Activated CD8-positive, alpha-beta memory T cell treated with anti-CD3 and anti-CD28 coated beads, Interleukin-2, amount 10 ng/mL, durations not matched to agents 7 days and 5 days (primary cell): ENCODE data around the gene MRM3. TPM values are rescaled to one million over a fixed set of nuclear protein-coding genes. Genes with fewer than 3 reads are reported as not detected.
A peak's percentile ranks its signal among the peaks of the same experiment; 100 is the strongest.

ENCODE experiments used
- ATAC-seq: fragments of 150-1000 bp; cut with Tn5 transposase; one replicate; pipeline ENCODE4 v1.10.0; 2021; ENCODE audit warnings: moderate library complexity
- CTCF ChIA-PET: fragments of 350-600 bp; sonication (Branson Sonifier 250); formaldehyde crosslinking; loops from one replicate; lab custom pipeline; 2021; ENCODE audit warnings: antibody characterized with exemption; lab: Charles Lee
- DNase-seq: peaks from one replicate; pipeline ENCODE4 v3.0.0-alpha.2; 2020
- H3K27ac Mint-ChIP-seq: one replicate; pipeline ENCODE4 v1.8.0; 2021; ENCODE audit warnings: mild to moderate bottlenecking, mixed read lengths
- H3K27me3 Mint-ChIP-seq: one replicate; pipeline ENCODE4 v1.8.0; 2021; ENCODE audit warnings: mixed read lengths
- H3K36me3 Mint-ChIP-seq: one replicate; pipeline ENCODE4 v1.8.0; 2021; ENCODE audit warnings: mild to moderate bottlenecking, mixed read lengths
- H3K4me1 Mint-ChIP-seq: one replicate; pipeline ENCODE4 v1.8.0; 2021; ENCODE audit warnings: mixed read lengths
- H3K4me3 Mint-ChIP-seq: one replicate; pipeline ENCODE4 v1.8.0; 2021; ENCODE audit warnings: mild to moderate bottlenecking, moderate library complexity, mixed read lengths
- H3K9me3 Mint-ChIP-seq: one replicate; pipeline ENCODE4 v1.8.0; 2022; ENCODE audit warnings: low read depth, mixed read lengths
- total RNA-seq, 2 experiments: library from RNA; stranded (reverse); gene quantifications; one replicate each; pipeline ENCODE4 v1.2.3, GENCODE V29; 2021

The MRM3 gene, protein sequence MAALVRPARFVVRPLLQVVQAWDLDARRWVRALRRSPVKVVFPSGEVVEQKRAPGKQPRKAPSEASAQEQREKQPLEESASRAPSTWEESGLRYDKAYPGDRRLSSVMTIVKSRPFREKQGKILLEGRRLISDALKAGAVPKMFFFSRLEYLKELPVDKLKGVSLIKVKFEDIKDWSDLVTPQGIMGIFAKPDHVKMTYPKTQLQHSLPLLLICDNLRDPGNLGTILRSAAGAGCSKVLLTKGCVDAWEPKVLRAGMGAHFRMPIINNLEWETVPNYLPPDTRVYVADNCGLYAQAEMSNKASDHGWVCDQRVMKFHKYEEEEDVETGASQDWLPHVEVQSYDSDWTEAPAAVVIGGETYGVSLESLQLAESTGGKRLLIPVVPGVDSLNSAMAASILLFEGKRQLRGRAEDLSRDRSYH
- 10 to 100 TPM; 21.7 to 26.5 TPM for total RNA-seq

GRCh38 chr17:781805-782731 lies at the start of gene MRM3, which contains the start of gene GLOD4:
Gene MRM3 (plus strand): TSS chr17:782353. CDS start chr17:782379, 26 bp downstream.
Gene GLOD4 (minus strand): TSS chr17:782280. CDS start chr17:782255, 25 bp downstream.
- DNase-seq (peak; percentile 95), ATAC-seq (peak; percentile 96)
- Mint-ChIP-seq H3K27ac (peak within 1 kb of the TSS; percentile 97), H3K4me3 (peak within 1 kb of the TSS; percentile 97), H3K36me3 (peaks cover 24% of the 10 kb centered on the region), H3K4me1 (peaks cover 37% of the 10 kb centered on the region), H3K9me3 (no peaks in the 10 kb centered on the region), H3K27me3 (no peaks in the 10 kb centered on the region)
- CTCF ChIA-PET = interaction anchor here (0.7 to 3.8 kb wide), 12 partner anchors 10 to 274 kb away, joined by 3 to 33 read pairs (median 5); partner anchors contain the start of genes GEMIN4, NXN and TIMM22

- Mint-ChIP-seq H3K4me1 (peaks cover 12% of the 10 kb centered on the region), H3K9me3 (no peaks in the 10 kb centered on the region), H3K27ac (peak overlapping the region; percentile 75), H3K36me3 (peaks cover 23% of the 10 kb centered on the region), H3K27me3 (no peaks in the 10 kb centered on the region), H3K4me3 (peak overlapping the region; percentile 78)
- ATAC-seq = peak; percentile 54
- CTCF ChIA-PET = interaction anchor here (0.9 to 1.6 kb wide), 3 partner anchors 10 to 19 kb away, joined by 3 to 4 read pairs (median 3); partner anchors contain the start of gene GEMIN4
- peak; percentile 63 for DNase-seq
Measured at GRCh38 chr17:732902-733720, 49.0 kb upstream of the MRM3 start.

GRCh38 chr17:733743-734142 lies 48.4 kb upstream of the MRM3 start:
- DNase-seq (no peak), ATAC-seq (no peak)
- peaks cover 12% of the 10 kb centered on the region for H3K4me1 Mint-ChIP-seq
- no peak overlapping the region for H3K27ac Mint-ChIP-seq
- H3K4me3 Mint-ChIP-seq = peak overlapping the region; percentile 78
- CTCF ChIA-PET = interaction anchor here (1.3 to 1.6 kb wide), 2 partner anchors 9 to 19 kb away, joined by 3 to 4 read pairs; partner anchors contain the start of gene GEMIN4
- peaks cover 27% of the 10 kb centered on the region for H3K36me3 Mint-ChIP-seq
- H3K9me3 Mint-ChIP-seq = no peaks in the 10 kb centered on the region
- H3K27me3 Mint-ChIP-seq = no peaks in the 10 kb centered on the region

DNA sequence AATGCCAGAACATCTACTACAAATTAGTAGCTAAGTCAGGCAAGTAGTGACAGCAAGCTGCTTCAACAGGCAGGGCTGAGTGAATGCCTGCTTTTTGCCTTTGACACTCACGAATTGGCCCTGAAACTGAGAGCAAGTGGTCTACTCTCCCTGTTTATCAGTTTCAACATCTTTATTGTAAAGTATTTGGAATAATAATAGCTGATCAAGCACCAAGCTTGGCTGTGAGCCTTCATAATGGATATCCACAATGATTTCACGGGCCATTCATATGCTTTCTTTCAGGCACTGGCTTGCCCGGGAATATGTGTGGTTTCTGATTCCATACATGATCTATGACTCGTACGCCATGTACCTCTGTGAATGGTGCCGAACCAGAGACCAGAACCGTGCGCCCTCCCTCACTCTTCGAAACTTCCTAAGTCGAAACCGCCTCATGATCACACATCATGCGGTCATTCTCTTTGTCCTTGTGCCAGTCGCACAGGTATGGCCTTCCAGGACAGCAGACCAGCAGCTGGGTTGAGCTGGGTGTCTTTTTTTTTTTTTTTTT lies 44.5 kb upstream of the MRM3 start:
- H3K9me3 Mint-ChIP-seq = no peaks in the 10 kb centered on the region
- H3K4me3 Mint-ChIP-seq = no peak overlapping the region

DNA sequence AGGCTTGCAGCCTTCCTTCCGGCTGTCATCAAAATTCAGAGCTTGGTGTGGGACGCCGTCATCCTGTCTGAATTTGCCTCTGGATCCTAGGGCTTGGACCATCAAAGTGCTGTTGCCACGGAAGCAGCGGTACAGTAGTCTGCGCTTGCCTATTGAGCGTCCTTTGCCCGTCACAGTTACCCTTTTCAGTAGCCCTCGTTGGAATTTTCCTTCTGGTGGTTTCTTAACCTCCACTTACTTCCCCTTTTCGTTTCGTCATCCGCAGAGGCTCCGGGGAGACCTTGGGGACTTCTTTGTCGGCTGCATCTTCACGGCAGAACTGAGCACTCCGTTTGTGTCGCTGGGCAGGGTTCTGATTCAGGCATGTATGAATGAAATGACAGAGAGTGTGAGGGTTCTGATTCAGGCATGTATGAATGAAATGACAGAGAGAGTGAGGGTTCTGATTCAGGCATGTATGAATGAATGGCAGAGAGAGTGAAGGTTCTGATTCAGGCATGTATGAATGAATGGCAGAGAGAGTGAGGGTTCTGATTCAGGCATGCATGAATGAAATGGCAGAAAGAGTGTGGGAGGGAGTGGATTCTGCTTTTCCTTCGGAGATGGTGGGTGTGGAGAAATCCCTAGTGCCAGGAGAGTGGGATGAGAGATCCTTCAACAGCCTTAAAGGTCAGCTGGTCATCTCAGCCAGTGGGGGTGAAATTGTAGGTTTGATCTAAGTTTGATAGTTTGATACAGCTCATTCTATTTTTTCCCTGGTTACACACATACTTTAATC lies 41.7 kb upstream of the MRM3 start:
- CTCF ChIA-PET = interaction anchor here (1.0 to 1.2 kb wide), 2 partner anchors 10 to 11 kb away, joined by 3 to 8 read pairs; partner anchors contain the start of gene GEMIN4
- H3K27ac Mint-ChIP-seq = peak overlapping the region; percentile 56
- no peaks in the 10 kb centered on the region for H3K27me3 Mint-ChIP-seq

More for the DNA sequence above, 44.5 kb upstream of the MRM3 start:
- ATAC-seq (no peak), DNase-seq (no peak)
- Mint-ChIP-seq H3K27ac (no peak overlapping the region), H3K36me3 (peaks cover 46% of the 10 kb centered on the region), H3K4me1 (peaks cover 18% of the 10 kb centered on the region), H3K27me3 (no peaks in the 10 kb centered on the region)
- CTCF ChIA-PET = interaction anchor here (1.2 kb wide), 1 partner anchor 352 kb away, joined by 3 read pairs; no protein-coding TSS in a partner anchor

DNA sequence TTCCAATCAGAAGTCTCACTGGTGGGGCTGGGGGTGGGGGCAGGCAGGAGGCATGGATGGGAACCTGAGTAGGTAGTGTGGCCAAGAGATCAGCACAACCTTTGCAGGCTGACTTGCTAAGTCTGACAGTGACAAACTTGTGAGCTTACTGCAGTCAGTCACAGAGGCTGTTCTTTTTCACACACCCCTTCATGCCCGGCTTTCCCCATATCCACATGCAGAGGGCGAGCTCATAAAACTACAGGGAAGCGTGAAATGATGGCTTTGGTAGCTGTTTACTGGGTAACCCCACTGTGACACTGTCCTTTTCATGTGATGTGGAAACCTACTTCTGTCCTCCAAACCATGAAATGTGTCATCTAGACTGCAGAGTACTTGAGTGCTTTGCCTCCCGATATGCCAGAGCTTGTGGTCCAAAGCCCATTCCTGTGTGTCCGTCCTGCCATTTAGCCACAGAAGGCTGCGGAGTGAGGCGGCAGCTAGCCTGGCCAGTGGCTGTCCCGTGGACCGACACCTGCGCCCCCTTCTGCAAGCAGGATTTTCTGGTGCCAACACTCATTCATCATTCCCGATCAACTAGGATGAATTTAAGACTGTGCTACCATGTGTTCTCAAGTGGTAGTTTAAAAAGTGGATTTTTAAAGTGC lies 39.9 kb upstream of the MRM3 start:
- Mint-ChIP-seq H3K4me1 (peaks cover 11% of the 10 kb centered on the region), H3K4me3 (no peak overlapping the region), H3K36me3 (peaks cover 61% of the 10 kb centered on the region), H3K27me3 (no peaks in the 10 kb centered on the region), H3K27ac (no peak overlapping the region), H3K9me3 (no peaks in the 10 kb centered on the region)
- CTCF ChIA-PET = interaction anchor here (1.0 to 1.1 kb wide), 2 partner anchors 8 to 10 kb away, joined by 4 read pairs; partner anchors contain the start of gene GEMIN4
- DNase-seq (no peak), ATAC-seq (no peak)

More for the DNA sequence above, 41.7 kb upstream of the MRM3 start:
- Mint-ChIP-seq H3K4me3 (no peak overlapping the region), H3K36me3 (peaks cover 56% of the 10 kb centered on the region), H3K9me3 (no peaks in the 10 kb centered on the region), H3K4me1 (peaks cover 11% of the 10 kb centered on the region)
- DNase-seq (peak; percentile 46), ATAC-seq (peak; percentile 42)

DNA sequence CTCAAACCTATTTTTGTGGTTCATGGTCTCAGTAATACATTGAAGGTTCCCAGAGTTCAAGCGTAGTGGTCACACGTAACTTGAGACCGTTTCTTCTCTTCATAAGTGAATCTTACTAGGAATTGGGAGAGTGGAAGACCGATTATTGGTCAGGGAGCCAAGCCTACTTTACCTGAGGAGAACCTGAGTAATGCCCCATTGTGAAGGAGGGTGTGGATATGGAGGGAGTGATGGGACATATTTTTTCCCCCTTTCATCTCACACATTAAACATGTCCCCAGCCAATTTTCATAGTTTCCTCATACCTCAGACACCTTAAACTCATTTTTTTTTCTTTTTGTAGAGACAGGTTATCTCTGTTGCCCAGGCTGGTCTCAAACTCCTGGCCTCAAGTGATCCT lies 39.0 kb upstream of the MRM3 start:
- ATAC-seq (no peak), DNase-seq (no peak)
- CTCF ChIA-PET = interaction anchor here (1.0 to 1.1 kb wide), 2 partner anchors 9 kb away, joined by 4 read pairs; partner anchors contain the start of gene GEMIN4
- H3K4me3 Mint-ChIP-seq = no peak overlapping the region
- peaks cover 62% of the 10 kb centered on the region for H3K36me3 Mint-ChIP-seq
- no peak overlapping the region for H3K27ac Mint-ChIP-seq
- no peaks in the 10 kb centered on the region for H3K9me3 Mint-ChIP-seq
- H3K4me1 Mint-ChIP-seq = peaks cover 11% of the 10 kb centered on the region
- H3K27me3 Mint-ChIP-seq = no peaks in the 10 kb centered on the region

GRCh38 chr17:744937-745336 lies 37.2 kb upstream of the MRM3 start:
- DNase-seq = no peak
- H3K27ac Mint-ChIP-seq = no peak overlapping the region
- peaks cover 20% of the 10 kb centered on the region for H3K4me1 Mint-ChIP-seq
- H3K9me3 Mint-ChIP-seq = peaks cover 3% of the 10 kb centered on the region
- no peak for ATAC-seq
- H3K36me3 Mint-ChIP-seq = peaks cover 70% of the 10 kb centered on the region
- H3K4me3 Mint-ChIP-seq = no peak overlapping the region
- H3K27me3 Mint-ChIP-seq = no peaks in the 10 kb centered on the region
- CTCF ChIA-PET = no interaction called here

DNA sequence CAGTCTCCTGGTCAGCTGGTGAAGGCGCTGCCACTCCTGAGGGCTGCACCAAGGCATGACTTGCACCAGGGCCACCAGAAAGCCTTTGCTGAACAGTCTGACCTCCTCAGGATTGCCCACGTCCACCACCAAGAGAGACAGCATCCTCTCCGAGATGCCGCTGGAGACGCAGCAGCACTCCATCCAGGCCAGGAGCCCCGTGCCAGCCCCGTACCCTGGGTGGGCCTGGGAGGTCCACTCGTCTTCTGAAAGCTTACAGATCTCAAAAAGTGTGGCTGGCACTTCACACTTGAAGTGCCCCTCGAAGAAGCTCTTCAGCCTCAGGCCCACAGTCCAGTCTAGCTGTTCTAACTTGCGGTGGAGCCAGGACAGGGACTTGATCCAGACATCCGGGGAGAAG lies 36.7 kb upstream of the MRM3 start:
- CTCF ChIA-PET = no interaction called here

DNA sequence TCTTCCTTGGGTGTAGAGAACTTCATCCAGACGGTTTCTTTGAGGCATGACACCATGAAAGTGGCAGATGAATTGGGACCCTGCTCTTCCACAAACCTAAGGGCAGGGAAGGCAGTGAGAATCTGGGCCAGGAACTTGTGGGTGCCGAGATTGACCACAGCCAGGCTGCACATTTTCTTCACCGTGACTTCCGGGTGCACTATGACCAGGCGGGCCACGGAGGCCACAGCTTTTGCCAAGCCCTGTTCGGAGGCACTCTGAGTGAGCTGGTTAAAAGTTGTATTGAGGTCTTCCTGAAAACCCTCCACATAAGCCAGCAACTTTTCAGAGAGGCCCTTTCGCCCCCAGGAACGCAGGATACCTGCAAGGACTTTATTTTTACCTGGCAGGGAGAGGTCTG lies 36.0 kb upstream of the MRM3 start:
- no peak overlapping the region for H3K4me3 Mint-ChIP-seq
- peaks cover 23% of the 10 kb centered on the region for H3K4me1 Mint-ChIP-seq
- H3K36me3 Mint-ChIP-seq = peaks cover 68% of the 10 kb centered on the region
- H3K27me3 Mint-ChIP-seq = no peaks in the 10 kb centered on the region
- peaks cover 3% of the 10 kb centered on the region for H3K9me3 Mint-ChIP-seq
- CTCF ChIA-PET = no interaction called here
- no peak for ATAC-seq
- no peak overlapping the region for H3K27ac Mint-ChIP-seq
- no peak for DNase-seq

More for the DNA sequence above, 36.7 kb upstream of the MRM3 start:
- no peaks in the 10 kb centered on the region for H3K27me3 Mint-ChIP-seq
- DNase-seq = no peak
- no peak for ATAC-seq
- H3K4me3 Mint-ChIP-seq = no peak overlapping the region
- H3K27ac Mint-ChIP-seq = no peak overlapping the region
- peaks cover 3% of the 10 kb centered on the region for H3K9me3 Mint-ChIP-seq
- peaks cover 72% of the 10 kb centered on the region for H3K36me3 Mint-ChIP-seq
- peaks cover 21% of the 10 kb centered on the region for H3K4me1 Mint-ChIP-seq
